Measurements from ENCODE around the gene EAF1.

DNA sequence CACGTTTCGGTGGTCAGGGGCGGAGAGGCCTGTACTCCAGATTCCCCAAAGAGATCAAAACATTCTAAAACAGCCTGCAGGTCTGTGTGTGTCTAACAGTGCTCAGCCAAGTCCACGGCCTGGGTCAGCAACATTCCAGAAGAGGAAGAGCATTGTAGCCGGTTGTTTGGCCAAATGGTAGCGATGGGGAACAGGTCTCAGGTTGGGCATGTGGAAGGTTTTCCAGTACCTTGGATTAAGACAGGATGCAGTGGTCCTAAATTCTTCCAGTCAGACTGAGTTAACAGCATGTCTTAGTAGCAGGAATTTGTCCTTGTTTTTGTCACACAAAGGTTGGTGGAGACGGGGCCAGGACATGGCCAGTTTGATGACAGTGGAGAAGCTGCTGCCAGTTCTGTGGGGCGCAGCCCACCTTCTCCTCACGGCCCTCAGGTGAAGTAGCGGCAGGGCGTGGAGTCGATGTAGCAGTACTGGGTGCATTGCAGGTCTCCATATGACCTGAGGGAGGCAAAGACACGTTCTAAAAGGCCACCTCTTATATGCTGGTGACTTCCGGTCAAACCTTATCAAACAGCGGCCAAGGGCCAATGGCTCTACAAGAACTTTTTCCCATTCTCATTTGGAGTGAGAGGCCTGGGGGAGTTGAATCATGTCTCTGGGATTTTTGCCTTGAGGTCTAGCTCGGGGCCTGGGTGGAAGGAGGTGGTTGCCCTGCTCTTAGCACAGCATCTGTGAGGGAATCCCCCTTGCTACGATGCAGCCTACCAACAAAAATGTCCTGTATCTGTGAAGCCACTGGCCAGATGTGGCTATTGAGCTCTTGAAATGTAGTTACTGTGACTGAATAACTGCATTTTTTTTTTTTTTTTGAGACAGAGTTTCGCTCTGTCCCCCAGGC lies 24.1 kb downstream of the EAF1 start:
- TF ChIP-seq ZNF510 (tag by site-specific recombination; IDR thresholded peaks at IDR 0.05; ENCODE audit: insufficient replicate concordance), result no peak
- TF ChIP-seq ZNF670 (tag by site-specific recombination; IDR thresholded peaks at IDR 0.05; ENCODE audit: low read depth), result no peak
- TF ChIP-seq ZBTB8A (tag by site-specific recombination; IDR thresholded peaks at IDR 0.05), result no peak
- TF ChIP-seq, protein P1, sequence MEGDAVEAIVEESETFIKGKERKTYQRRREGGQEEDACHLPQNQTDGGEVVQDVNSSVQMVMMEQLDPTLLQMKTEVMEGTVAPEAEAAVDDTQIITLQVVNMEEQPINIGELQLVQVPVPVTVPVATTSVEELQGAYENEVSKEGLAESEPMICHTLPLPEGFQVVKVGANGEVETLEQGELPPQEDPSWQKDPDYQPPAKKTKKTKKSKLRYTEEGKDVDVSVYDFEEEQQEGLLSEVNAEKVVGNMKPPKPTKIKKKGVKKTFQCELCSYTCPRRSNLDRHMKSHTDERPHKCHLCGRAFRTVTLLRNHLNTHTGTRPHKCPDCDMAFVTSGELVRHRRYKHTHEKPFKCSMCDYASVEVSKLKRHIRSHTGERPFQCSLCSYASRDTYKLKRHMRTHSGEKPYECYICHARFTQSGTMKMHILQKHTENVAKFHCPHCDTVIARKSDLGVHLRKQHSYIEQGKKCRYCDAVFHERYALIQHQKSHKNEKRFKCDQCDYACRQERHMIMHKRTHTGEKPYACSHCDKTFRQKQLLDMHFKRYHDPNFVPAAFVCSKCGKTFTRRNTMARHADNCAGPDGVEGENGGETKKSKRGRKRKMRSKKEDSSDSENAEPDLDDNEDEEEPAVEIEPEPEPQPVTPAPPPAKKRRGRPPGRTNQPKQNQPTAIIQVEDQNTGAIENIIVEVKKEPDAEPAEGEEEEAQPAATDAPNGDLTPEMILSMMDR (tag by site-specific recombination; IDR thresholded peaks at IDR 0.05), result no peak
- TF ChIP-seq, protein P2, sequence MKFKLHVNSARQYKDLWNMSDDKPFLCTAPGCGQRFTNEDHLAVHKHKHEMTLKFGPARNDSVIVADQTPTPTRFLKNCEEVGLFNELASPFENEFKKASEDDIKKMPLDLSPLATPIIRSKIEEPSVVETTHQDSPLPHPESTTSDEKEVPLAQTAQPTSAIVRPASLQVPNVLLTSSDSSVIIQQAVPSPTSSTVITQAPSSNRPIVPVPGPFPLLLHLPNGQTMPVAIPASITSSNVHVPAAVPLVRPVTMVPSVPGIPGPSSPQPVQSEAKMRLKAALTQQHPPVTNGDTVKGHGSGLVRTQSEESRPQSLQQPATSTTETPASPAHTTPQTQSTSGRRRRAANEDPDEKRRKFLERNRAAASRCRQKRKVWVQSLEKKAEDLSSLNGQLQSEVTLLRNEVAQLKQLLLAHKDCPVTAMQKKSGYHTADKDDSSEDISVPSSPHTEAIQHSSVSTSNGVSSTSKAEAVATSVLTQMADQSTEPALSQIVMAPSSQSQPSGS (tag by site-specific recombination; IDR thresholded peaks at IDR 0.05; ENCODE audit: low read depth), result no peak
- TF ChIP-seq GLIS2 (tag by site-specific recombination; IDR thresholded peaks at IDR 0.05), result no peak
- TF ChIP-seq ZNF24 (tag by site-specific recombination; IDR thresholded peaks at IDR 0.05), result no peak
- no peak for TF ChIP-seq MYNN (tag by site-specific recombination; IDR thresholded peaks at IDR 0.05; ENCODE audit: borderline replicate concordance)
- no peak for TF ChIP-seq ZNF175 (tag by site-specific recombination; IDR thresholded peaks at IDR 0.05)
- TF ChIP-seq GFI1B (tag by site-specific recombination; IDR thresholded peaks at IDR 0.05), result no peak
- TF ChIP-seq ZFP37 (tag by site-specific recombination; IDR thresholded peaks at IDR 0.05), result no peak
- TF ChIP-seq ZSCAN4 (tag by site-specific recombination; IDR thresholded peaks at IDR 0.05), result no peak
- TF ChIP-seq ZNF23 (tag by site-specific recombination; IDR thresholded peaks at IDR 0.05; ENCODE audit: borderline replicate concordance), result no peak
- no peak for TF ChIP-seq KLF9 (tag by site-specific recombination; IDR thresholded peaks at IDR 0.05; ENCODE audit: low read depth)
